Esophagus squamous epithelium (tissue), 5 donors: ENCODE results near the gene GREB1. TPM values are rescaled to one million over a fixed set of nuclear protein-coding genes. Genes with fewer than 3 reads are reported as not detected.

Experiments used
- DNase-seq: peaks from one replicate; lab custom pipeline; 2025; lab: John Stamatoyannopoulos, UW
- H3K27ac ChIP-seq, 4 donors: fragments of 200-600 bp; sonication (generic); one replicate each; pipeline ENCODE4 v1.5.1; 2016 to 2019; ENCODE audit warnings: mild to moderate bottlenecking in 1 of 4
- H3K27me3 ChIP-seq, 4 donors: fragments of 200-600 bp; sonication (generic); 1 replicate in 3 of 4; 2 replicates in 1 of 4; pipeline versions ENCODE4 v1.5.1 to v1.6.0; 2017 to 2021; ENCODE audit warnings: antibody characterized with exemption in 1 of 4
- H3K36me3 ChIP-seq, 3 donors: fragments of 200-600 bp; sonication (generic); one replicate each; pipeline ENCODE4 v1.5.1; 2016 to 2019
- H3K4me1 ChIP-seq, 3 donors: fragments of 200-600 bp; sonication (generic); one replicate each; pipeline ENCODE4 v1.5.1; 2017 to 2019
- H3K4me3 ChIP-seq, 4 donors: fragments of 200-600 bp; sonication (generic); 1 replicate in 3 of 4; 2 replicates in 1 of 4; pipeline ENCODE4 v1.5.1; 2016 to 2019; ENCODE audit warnings: mild to moderate bottlenecking in 2 of 4, moderate library complexity in 1 of 4
- H3K9me3 ChIP-seq, 3 donors: fragments of 200-600 bp; sonication (generic); one replicate each; pipeline ENCODE4 v1.5.1; 2016 to 2019
- CTCF ChIP-seq, 6 experiments: fragments of 450-650 bp in 4 of 6; fragments of 200-600 bp in 2 of 6; sonication (generic) in 2 of 6; IDR thresholded peaks; one replicate each; pipeline ENCODE4 v1.5.1; 2016 to 2019; ENCODE audit warnings: antibody characterized with exemption in 6 of 6, mild to moderate bottlenecking in 4 of 6, moderate library complexity in 4 of 6
- POLR2A ChIP-seq, 4 donors: fragments of 450-650 bp; IDR thresholded peaks; one replicate each; pipeline ENCODE4 v1.6.1; 2017; ENCODE audit warnings: antibody characterized with exemption in 4 of 4, mild to moderate bottlenecking in 4 of 4, moderate library complexity in 3 of 4
- WGBS, 2 donors: methylation state at CpG; one replicate each; pipeline ENCODE4 v1.1.5; 2018; 5-methylcytosine and 5-hydroxymethylcytosine counted together
- intact Hi-C: fragments of 100-400 bp; cut with DNase I; formaldehyde crosslinking; loops from one replicate; pipeline ENCODE4 v1.15.0; 2022
- total RNA-seq, 4 donors: library from RNA; depleted of rRNA; stranded (reverse); fragments of >200 nt; gene quantifications; one replicate each; pipeline ENCODE4 v1.1.0, GENCODE V29; 2016
- donor health status: DM: yes; HTN: yes; CAD: no.

Gene GREB1
- total RNA-seq, 4 donors from 2014 or later = 0.08 to 1.7 (median 0.51) TPM

DNA sequence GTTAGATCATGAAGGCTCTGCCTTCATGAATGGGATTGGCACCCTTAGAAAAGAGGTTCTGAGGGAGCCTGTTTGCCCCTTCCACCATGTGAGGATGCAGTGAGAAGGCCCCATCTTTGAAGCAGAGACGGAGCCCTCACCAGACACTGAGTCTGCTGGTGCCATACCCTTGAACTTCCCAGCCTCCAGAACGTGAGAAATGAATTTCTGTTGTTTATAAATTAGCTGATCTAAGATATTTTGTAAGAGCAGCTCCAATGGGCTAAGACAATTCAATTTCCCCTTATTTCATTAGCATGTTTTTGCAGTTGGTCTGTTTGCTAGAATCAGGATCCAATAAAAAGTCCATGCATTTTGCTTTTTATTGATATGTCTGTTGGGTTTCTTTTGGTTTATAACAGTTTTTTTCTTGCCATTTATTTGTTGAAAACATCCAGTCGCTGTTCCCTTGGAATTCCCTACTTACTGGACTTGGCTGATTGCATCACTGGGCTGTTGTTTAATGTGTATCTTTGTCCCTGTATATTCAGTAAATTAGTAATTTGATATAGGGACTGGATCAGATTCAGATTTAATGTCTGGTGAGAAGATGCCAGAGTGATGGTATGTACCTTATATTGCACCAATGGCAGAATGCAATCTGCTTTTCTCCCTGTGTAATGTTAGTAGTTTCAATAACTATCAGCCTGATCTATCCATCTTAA lies 24.0 kb upstream of the GREB1 start:
- WGBS, 2 donors = 72 to 81% methylated on average over 3 of the region's 3 CpGs
- Histone ChIP-seq H3K27ac (no peak overlapping the region), H3K9me3 (no peaks in the 10 kb centered on the region), H3K4me3 (no peak overlapping the region), H3K4me1 (peaks cover 0 to 11% (median 0%) of the 10 kb centered on the region in 3 donors), H3K36me3 (no peaks in the 10 kb centered on the region), H3K27me3 (peaks cover 0 to 6% (median 0%) of the 10 kb centered on the region in 4 donors)
- intact Hi-C loops = no loop called here
- no peak for TF ChIP-seq POLR2A (IDR thresholded peaks at IDR 0.05)
- TF ChIP-seq CTCF (IDR thresholded peaks at IDR 0.05) = no peak
- no peak for DNase-seq

DNA sequence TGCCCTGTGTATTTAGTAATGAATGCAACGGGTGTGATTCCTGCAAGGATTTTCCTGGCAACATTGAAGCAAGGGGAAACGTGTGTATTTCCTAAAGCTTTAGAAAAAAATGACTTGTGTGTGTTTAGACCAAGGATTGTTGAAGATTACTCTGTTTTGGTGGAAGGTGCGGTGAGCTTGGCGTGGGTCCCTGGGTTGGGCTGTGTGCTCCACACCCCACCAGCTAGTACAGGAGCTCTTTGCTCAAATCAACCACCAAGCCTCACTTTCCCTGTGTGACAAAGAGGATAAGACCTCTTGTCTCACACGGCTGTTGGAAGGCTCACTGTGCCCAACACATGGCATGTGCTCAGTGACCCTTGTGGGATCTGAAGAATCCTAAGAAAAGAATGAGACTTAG lies 21.4 kb upstream of the GREB1 start:
- no peaks in the 10 kb centered on the region for H3K36me3 ChIP-seq
- WGBS, 2 donors = 53 to 68% methylated on average over 5 of the region's 5 CpGs
- intact Hi-C loops = no loop called here
- no peak for TF ChIP-seq CTCF (IDR thresholded peaks at IDR 0.05)
- no peak for TF ChIP-seq POLR2A (IDR thresholded peaks at IDR 0.05)
- no peaks in the 10 kb centered on the region for H3K9me3 ChIP-seq
- peaks cover 0 to 11% (median 0%) of the 10 kb centered on the region in 3 donors for H3K4me1 ChIP-seq
- no peak overlapping the region for H3K4me3 ChIP-seq
- DNase-seq = no peak
- H3K27ac ChIP-seq = no peak overlapping the region
- H3K27me3 ChIP-seq = peaks cover 0 to 13% (median 0%) of the 10 kb centered on the region in 4 donors

GRCh38 chr2:11513319-11513718 lies 20.5 kb upstream of the GREB1 start:
- Histone ChIP-seq H3K27ac (no peak overlapping the region), H3K27me3 (peaks cover 0 to 13% (median 0%) of the 10 kb centered on the region in 4 donors), H3K9me3 (no peaks in the 10 kb centered on the region), H3K36me3 (no peaks in the 10 kb centered on the region), H3K4me3 (no peak overlapping the region), H3K4me1 (peaks cover 0 to 3% (median 0%) of the 10 kb centered on the region in 3 donors)
- no peak for TF ChIP-seq CTCF (IDR thresholded peaks at IDR 0.05)
- TF ChIP-seq POLR2A (IDR thresholded peaks at IDR 0.05) = no peak
- 93 to 99% methylated on average over 5 of the region's 5 CpGs for WGBS, 2 donors
- intact Hi-C loops = no loop called here
- no peak for DNase-seq

GRCh38 chr2:11514081-11514730 lies 19.6 kb upstream of the GREB1 start:
- H3K4me3 ChIP-seq = no peak overlapping the region
- no peak for DNase-seq
- no peaks in the 10 kb centered on the region for H3K4me1 ChIP-seq
- 63 to 92% methylated on average over 3 of the region's 3 CpGs for WGBS, 2 donors
- H3K27ac ChIP-seq = no peak overlapping the region
- H3K36me3 ChIP-seq = no peaks in the 10 kb centered on the region
- no peaks in the 10 kb centered on the region for H3K9me3 ChIP-seq
- peaks cover 0 to 13% (median 0%) of the 10 kb centered on the region in 4 donors for H3K27me3 ChIP-seq
- TF ChIP-seq CTCF (IDR thresholded peaks at IDR 0.05) = no peak
- TF ChIP-seq POLR2A (IDR thresholded peaks at IDR 0.05) = no peak
- intact Hi-C loops = no loop called here

GRCh38 chr2:11514904-11515303 lies 18.9 kb upstream of the GREB1 start:
- no peaks in the 10 kb centered on the region for H3K4me1 ChIP-seq
- WGBS, 2 donors = 78 to 87% methylated on average over 6 of the region's 6 CpGs
- no peaks in the 10 kb centered on the region for H3K36me3 ChIP-seq
- H3K4me3 ChIP-seq = no peak overlapping the region
- DNase-seq = no peak
- H3K27ac ChIP-seq = no peak overlapping the region
- peaks cover 0 to 13% (median 0%) of the 10 kb centered on the region in 4 donors for H3K27me3 ChIP-seq
- no peaks in the 10 kb centered on the region for H3K9me3 ChIP-seq
- TF ChIP-seq CTCF (IDR thresholded peaks at IDR 0.05) (no peak), POLR2A (IDR thresholded peaks at IDR 0.05) (no peak)
- intact Hi-C loops = no loop called here
